GM19455 (cell line): Measurements from ENCODE around the gene PIF1.
"Not testable (repeated sequence)": the region's sequence is repeated elsewhere in the genome, so short reads cannot be mapped to it uniquely, and the experiment has no call there.

Source experiments
- ATAC-seq: cut with Tn5 transposase; IDR thresholded peaks from one replicate; pipeline ENCODE4 v1.9.1; 2021; ENCODE audit not compliant: unreplicated experiment

Gene PIF1

GRCh38 chr15:64810497-64811326, 14.7 kb downstream of the PIF1 start:
- ATAC-seq = no peak

GRCh38 chr15:64809649-64810496, 15.6 kb downstream of the PIF1 start:
- ATAC-seq = no peak

GRCh38 chr15:64808785-64809453, 16.5 kb downstream of the PIF1 start:
- no peak for ATAC-seq

- no peak for ATAC-seq
These were observed 17.7 kb downstream of the PIF1 start for GRCh38 chr15:64807751-64808222.

GRCh38 chr15:64807051-64807749, 18.2 kb downstream of the PIF1 start:
- ATAC-seq = no peak

GRCh38 chr15:64806509-64806908, 18.9 kb downstream of the PIF1 start:
- ATAC-seq = no peak

GRCh38 chr15:64804619-64805018, 20.8 kb downstream of the PIF1 start:
- no peak for ATAC-seq

- ATAC-seq = no peak
These were observed 21.9 kb downstream of the PIF1 start for GRCh38 chr15:64803526-64803925.

- no peak for ATAC-seq
These were observed 25.0 kb downstream of the PIF1 start for GRCh38 chr15:64800476-64800875.

GRCh38 chr15:64798905-64799304, 26.5 kb downstream of the PIF1 start:
- not testable (repeated sequence) for ATAC-seq

- not testable (repeated sequence) for ATAC-seq
These were observed 29.5 kb downstream of the PIF1 start for GRCh38 chr15:64795921-64796320.

GRCh38 chr15:64795299-64795698, 30.1 kb downstream of the PIF1 start:
- ATAC-seq = not testable (repeated sequence)

- ATAC-seq = no peak
These were observed 33.2 kb downstream of the PIF1 start for GRCh38 chr15:64792282-64792681.

- no peak for ATAC-seq
These were observed 34.0 kb downstream of the PIF1 start for GRCh38 chr15:64791401-64791800.

GRCh38 chr15:64783796-64784195, 41.7 kb downstream of the PIF1 start:
- no peak for ATAC-seq

- ATAC-seq = no peak
These were observed 42.7 kb downstream of the PIF1 start for GRCh38 chr15:64782751-64783150.

- no peak for ATAC-seq
These were observed 44.1 kb downstream of the PIF1 start for GRCh38 chr15:64781299-64781698.

GRCh38 chr15:64780600-64781156, 44.8 kb downstream of the PIF1 start:
- ATAC-seq = no peak

GRCh38 chr15:64779630-64780029, 45.8 kb downstream of the PIF1 start:
- ATAC-seq = no peak

- no peak for ATAC-seq
These were observed 46.4 kb downstream of the PIF1 start for GRCh38 chr15:64779024-64779423.
